Fibroblast of villous mesenchyme (primary cell): ENCODE data around the gene PRR29. TPM values are rescaled to one million over a fixed set of nuclear protein-coding genes. Genes with fewer than 3 reads are reported as not detected.

Experiments used
- DNase-seq: peaks from one replicate; pipeline ENCODE4 v3.0.0-alpha.2; 2010; ENCODE audit warnings: low read depth
- H3K4me3 ChIP-seq: 2 replicates; pipeline ENCODE4 v1.5.1; 2011; ENCODE audit warnings: low read depth, mild to moderate bottlenecking, low read length
- total RNA-seq: library from RNA; depleted of rRNA; stranded (reverse); fragments of >200 nt; gene quantifications from 2 replicates; pipeline ENCODE4 v1.2.3, GENCODE V29; 2012
- TF ChIP-seq, protein P1 (sequence below): IDR thresholded peaks from 2 replicates; pipeline ENCODE4 v1.5.1; 2012; ENCODE audit warnings: low read depth, mild to moderate bottlenecking, low read length; ENCODE audit not compliant: insufficient read depth

PRR29 gene
- total RNA-seq, 1 donor, result under 0.01 TPM

DNA sequence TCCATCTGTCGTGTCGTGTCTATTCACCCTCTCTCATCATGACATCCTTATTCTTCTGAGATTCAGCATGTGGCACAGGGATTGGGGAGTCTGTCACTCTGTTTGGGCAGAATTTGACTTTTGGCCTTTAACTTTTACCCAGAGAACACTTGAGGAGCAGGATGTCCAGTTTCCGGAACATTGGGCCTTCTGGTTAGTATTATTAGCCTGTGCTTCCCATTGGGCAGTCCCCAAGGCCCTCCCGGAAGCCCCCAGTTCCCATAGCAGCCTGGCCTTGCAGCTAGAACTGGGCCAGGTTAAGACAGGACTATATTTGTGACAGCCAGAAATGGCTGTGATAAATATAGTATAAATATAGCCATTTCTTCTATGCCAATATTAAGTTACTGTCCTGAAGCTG is 35.0 kb upstream of the PRR29 start:
- TF ChIP-seq, protein P1, sequence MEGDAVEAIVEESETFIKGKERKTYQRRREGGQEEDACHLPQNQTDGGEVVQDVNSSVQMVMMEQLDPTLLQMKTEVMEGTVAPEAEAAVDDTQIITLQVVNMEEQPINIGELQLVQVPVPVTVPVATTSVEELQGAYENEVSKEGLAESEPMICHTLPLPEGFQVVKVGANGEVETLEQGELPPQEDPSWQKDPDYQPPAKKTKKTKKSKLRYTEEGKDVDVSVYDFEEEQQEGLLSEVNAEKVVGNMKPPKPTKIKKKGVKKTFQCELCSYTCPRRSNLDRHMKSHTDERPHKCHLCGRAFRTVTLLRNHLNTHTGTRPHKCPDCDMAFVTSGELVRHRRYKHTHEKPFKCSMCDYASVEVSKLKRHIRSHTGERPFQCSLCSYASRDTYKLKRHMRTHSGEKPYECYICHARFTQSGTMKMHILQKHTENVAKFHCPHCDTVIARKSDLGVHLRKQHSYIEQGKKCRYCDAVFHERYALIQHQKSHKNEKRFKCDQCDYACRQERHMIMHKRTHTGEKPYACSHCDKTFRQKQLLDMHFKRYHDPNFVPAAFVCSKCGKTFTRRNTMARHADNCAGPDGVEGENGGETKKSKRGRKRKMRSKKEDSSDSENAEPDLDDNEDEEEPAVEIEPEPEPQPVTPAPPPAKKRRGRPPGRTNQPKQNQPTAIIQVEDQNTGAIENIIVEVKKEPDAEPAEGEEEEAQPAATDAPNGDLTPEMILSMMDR, result no peak
- no peak overlapping the region for H3K4me3 ChIP-seq
- no peak for DNase-seq

DNA sequence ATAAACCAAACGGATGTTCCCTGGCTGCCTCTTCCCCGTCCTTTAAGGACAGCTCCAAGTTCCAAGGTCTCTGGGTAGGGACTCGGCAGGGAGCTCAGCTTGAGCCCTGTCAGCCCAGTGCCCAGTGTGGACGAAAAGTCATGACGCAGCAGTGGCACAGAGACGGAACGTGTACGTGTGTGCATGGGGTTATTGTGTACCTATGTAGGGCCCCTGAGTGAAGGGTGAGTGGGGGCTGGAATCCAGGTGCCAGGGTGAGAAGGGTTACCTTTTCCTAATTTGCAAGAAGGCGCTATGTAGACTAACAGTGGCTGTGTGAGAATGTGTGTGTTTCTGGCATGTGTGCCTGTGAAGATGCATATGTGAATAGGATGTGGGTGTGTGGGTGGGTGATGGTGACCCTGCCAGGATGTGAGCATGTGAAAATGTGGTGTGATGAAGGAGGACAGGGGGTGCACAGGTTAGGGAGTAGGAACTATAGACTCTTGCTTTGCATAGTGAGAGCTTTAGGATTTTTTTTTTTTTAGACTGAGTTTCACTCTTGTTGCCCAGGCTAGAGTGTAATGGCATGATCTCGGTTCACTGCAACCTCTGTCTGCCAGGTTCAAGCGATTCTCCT is 31.4 kb upstream of the PRR29 start:
- no peak overlapping the region for H3K4me3 ChIP-seq
- TF ChIP-seq, protein P1, result no peak
- no peak for DNase-seq

- TF ChIP-seq, protein P1, result no peak
- DNase-seq, result no peak
These were observed 30.2 kb upstream of the PRR29 start for GRCh38 chr17:63967953-63968352.

GRCh38 chr17:63969278-63969677 is 28.9 kb upstream of the PRR29 start:
- TF ChIP-seq, protein P1, result no peak
- H3K4me3 ChIP-seq, result no peak overlapping the region
- no peak for DNase-seq

More at GRCh38 chr17:63967953-63968352, 30.2 kb upstream of the PRR29 start:
- H3K4me3 ChIP-seq, result no peak overlapping the region

DNA sequence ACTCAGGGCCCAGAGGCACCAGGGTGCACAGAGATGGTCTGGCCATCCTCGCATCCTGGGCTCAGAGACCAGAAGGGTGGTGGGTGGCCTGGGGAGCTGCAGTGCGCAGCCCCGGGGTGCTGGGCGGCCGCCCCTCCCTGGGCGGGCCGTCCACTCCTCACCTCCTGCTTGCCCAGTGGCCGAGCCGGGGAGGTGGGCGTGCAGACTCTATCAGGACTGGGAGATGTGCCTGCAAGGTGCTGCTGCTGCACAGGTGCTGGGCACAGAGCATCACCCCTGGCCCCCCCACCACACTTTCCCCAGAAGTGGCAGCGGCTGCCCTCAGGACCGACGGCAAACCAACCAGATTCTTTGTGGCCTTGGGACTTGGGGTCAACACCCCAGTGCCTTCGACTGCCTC is 25.4 kb upstream of the PRR29 start, which contains the start of gene SCN4A:
Gene SCN4A, minus strand, starts transcription at position 123 of the 400 bp plus-strand sequence. Its CDS starts 77 bp downstream, at position 46.
- TF ChIP-seq, protein P1, result no peak
- H3K4me3 ChIP-seq, result no peak within 1 kb of the TSS

GRCh38 chr17:63973247-63973646 is 24.9 kb upstream of the PRR29 start:
- H3K4me3 ChIP-seq, result no peak overlapping the region
- TF ChIP-seq, protein P1, result no peak
- no peak for DNase-seq

More for the DNA sequence above, 25.4 kb upstream of the PRR29 start, which contains the start of gene SCN4A:
- DNase-seq, result no peak
